H1 (cell line): ENCODE data around the gene KCTD11. TPM values are rescaled to one million over a fixed set of nuclear protein-coding genes. Genes with fewer than 3 reads are reported as not detected.

Experiments
- CTCF ChIA-PET: fragments of 300-600 bp; sonication (Branson Sonifier 250); formaldehyde crosslinking; loops from one replicate; lab custom pipeline; 2021; ENCODE audit not compliant: partially characterized antibody; lab: Charles Lee
- POLR2A ChIA-PET: fragments of 300-600 bp; sonication (Branson Sonifier 250); formaldehyde crosslinking; loops from one replicate; lab custom pipeline; 2021; ENCODE audit warnings: inconsistent platforms; ENCODE audit not compliant: partially characterized antibody; lab: Charles Lee
- DNase-seq, 2 experiments: peaks; one replicate each; pipeline versions ENCODE4 v3.0.0 to v3.0.0-alpha.2; 2010 to 2022; ENCODE audit warnings: low spot score in 2 of 2, low read depth in 1 of 2, mixed read lengths in 1 of 2
- FAIRE-seq: peaks from 2 replicates; lab custom pipeline; 2011; peaks lifted over from hg19 to GRCh38; lab: Jason Lieb, UNC
- H2AFZ ChIP-seq: 2 replicates; pipeline ENCODE4 v1.8.1; 2012; ENCODE audit warnings: low read length, inconsistent platforms
- H2AK5ac ChIP-seq: 2 replicates; pipeline ENCODE4 v1.6.1; 2013; ENCODE audit warnings: low read depth, low read length
- H2BK120ac ChIP-seq: replicated peaks from 2 replicates; pipeline ENCODE3; 2013; ENCODE audit warnings: low read depth, low read length, inconsistent platforms
- H2BK12ac ChIP-seq: 2 replicates; pipeline ENCODE4 v1.6.1; 2013; ENCODE audit warnings: low read depth, low read length
- H2BK15ac ChIP-seq: 2 replicates; pipeline ENCODE4 v1.6.1; 2013; ENCODE audit warnings: low read length
- H2BK20ac ChIP-seq: 2 replicates; pipeline ENCODE4 v1.6.1; 2013; ENCODE audit warnings: low read length
- H2BK5ac ChIP-seq: 2 replicates; pipeline ENCODE4 v1.6.1; 2013; ENCODE audit warnings: low read depth, low read length
- H3K14ac ChIP-seq: 2 replicates; pipeline ENCODE4 v1.6.1; 2013; ENCODE audit warnings: inconsistent platforms; ENCODE audit not compliant: insufficient read length
- H3K18ac ChIP-seq: 2 replicates; pipeline ENCODE4 v1.6.1; 2013; ENCODE audit warnings: low read length; ENCODE audit errors: extremely low read depth
- H3K23ac ChIP-seq: 2 replicates; pipeline ENCODE4 v1.6.1; 2013; ENCODE audit warnings: inconsistent platforms; ENCODE audit not compliant: insufficient read length
- H3K23me2 ChIP-seq: 2 replicates; pipeline ENCODE4 v1.6.1; 2013; ENCODE audit warnings: low read depth, low read length
- H3K27ac ChIP-seq: 2 replicates; pipeline ENCODE4 v1.6.1; 2011; ENCODE audit warnings: low read depth, low read length, inconsistent platforms
- H3K27me3 ChIP-seq, 4 experiments: replicated peaks in 1 of 4; 1 replicate in 1 of 4; 2 replicates in 3 of 4; pipeline versions ENCODE4 v1.6.1 to v1.8.1; 2011 to 2013; ENCODE audit warnings: low read length in 3 of 4, mild to moderate bottlenecking in 3 of 4, inconsistent platforms in 2 of 4, mixed read lengths in 2 of 4, moderate library complexity in 1 of 4; ENCODE audit not compliant: control insufficient read depth in 3 of 4, insufficient read depth in 3 of 4; ENCODE audit errors: extremely low read depth in 1 of 4
- H3K36me3 ChIP-seq, 4 experiments: 2 replicates each; pipeline versions ENCODE4 v1.6.1 to v1.8.1; 2011 to 2013; ENCODE audit warnings: mild to moderate bottlenecking in 4 of 4, low read length in 3 of 4, moderate library complexity in 2 of 4, control low read depth in 1 of 4, inconsistent platforms in 1 of 4; ENCODE audit not compliant: insufficient read depth in 4 of 4, control insufficient read depth in 2 of 4
- H3K4ac ChIP-seq: replicated peaks from 2 replicates; pipeline ENCODE3; 2013; ENCODE audit warnings: low read length, low read depth, mixed read lengths, inconsistent platforms; ENCODE audit not compliant: insufficient read length
- H3K4me1 ChIP-seq, 4 experiments: replicated peaks in 1 of 4; 1 replicate in 1 of 4; 2 replicates in 3 of 4; pipeline versions ENCODE4 v1.6.1 to v1.8.1; 2011 to 2013; ENCODE audit warnings: low read length in 3 of 4, inconsistent platforms in 2 of 4, mixed read lengths in 1 of 4; ENCODE audit not compliant: insufficient read depth in 4 of 4, control insufficient read depth in 3 of 4
- H3K4me2 ChIP-seq, 2 experiments: 2 replicates each; pipeline versions ENCODE4 v1.6.1 to v1.8.1; 2011 to 2013; ENCODE audit warnings: low read depth in 2 of 2, low read length in 2 of 2, control low read depth in 1 of 2, inconsistent platforms in 1 of 2, mild to moderate bottlenecking in 1 of 2; ENCODE audit not compliant: insufficient read depth in 1 of 2
- H3K4me3 ChIP-seq, 4 experiments: fragments of 200-600, 300-600 bp in 1 of 4; sonication (generic), shearing (Covaris generic), sonication (Bioruptor Twin) in 1 of 4; 2 replicates each; pipeline versions ENCODE4 v1.5.1 to v1.8.1; 2011 to 2016; ENCODE audit warnings: low read length in 4 of 4, low read depth in 3 of 4, control low read depth in 2 of 4, inconsistent platforms in 2 of 4, mild to moderate bottlenecking in 2 of 4, mixed read lengths in 1 of 4, moderate library complexity in 1 of 4; ENCODE audit not compliant: insufficient read depth in 2 of 4; ENCODE audit errors: extremely low read depth in 1 of 4
- H3K56ac ChIP-seq: replicated peaks from 2 replicates; pipeline ENCODE3; 2013; ENCODE audit warnings: low read depth, mild to moderate bottlenecking, mixed read lengths, low read length, inconsistent platforms; ENCODE audit not compliant: insufficient read length
- H3K79me1 ChIP-seq: 2 replicates; pipeline ENCODE4 v1.6.1; 2013; ENCODE audit warnings: low read depth, low read length, control low read depth
- H3K79me2 ChIP-seq, 2 experiments: 2 replicates each; pipeline versions ENCODE4 v1.6.1 to v1.8.1; 2012 to 2013; ENCODE audit warnings: low read length in 2 of 2, mild to moderate bottlenecking in 2 of 2, inconsistent platforms in 1 of 2; ENCODE audit not compliant: insufficient read depth in 2 of 2, control insufficient read depth in 1 of 2
- H3K9ac ChIP-seq, 4 experiments: replicated peaks in 1 of 4; 1 replicate in 1 of 4; 2 replicates in 3 of 4; pipeline versions ENCODE4 v1.6.1 to v1.8.1; 2011 to 2013; ENCODE audit warnings: low read depth in 3 of 4, low read length in 3 of 4, control low read depth in 2 of 4, mild to moderate bottlenecking in 2 of 4, moderate library complexity in 2 of 4, inconsistent platforms in 1 of 4; ENCODE audit errors: extremely low read depth in 1 of 4
- H3K9me3 ChIP-seq, 2 experiments: 2 replicates each; pipeline versions ENCODE4 v1.6.1 to v1.8.1; 2012 to 2013; ENCODE audit warnings: mild to moderate bottlenecking in 2 of 2, moderate library complexity in 2 of 2, control low read depth in 1 of 2, inconsistent platforms in 1 of 2, low read depth in 1 of 2, low read length in 1 of 2, mixed read lengths in 1 of 2; ENCODE audit not compliant: insufficient read depth in 2 of 2
- H4K20me1 ChIP-seq, 2 experiments: replicated peaks in 1 of 2; 2 replicates each; pipeline versions ENCODE3 to v1.8.1; 2011 to 2013; ENCODE audit warnings: inconsistent platforms in 2 of 2, low read length in 2 of 2, mild to moderate bottlenecking in 1 of 2; ENCODE audit not compliant: insufficient read depth in 2 of 2, control insufficient read depth in 1 of 2
- H4K5ac ChIP-seq: 2 replicates; pipeline ENCODE4 v1.6.1; 2013; ENCODE audit warnings: low read length, low read depth, mixed read lengths, inconsistent platforms; ENCODE audit not compliant: insufficient read length
- H4K8ac ChIP-seq: 2 replicates; pipeline ENCODE4 v1.8.0; 2013; ENCODE audit warnings: mild to moderate bottlenecking, moderate library complexity, low read length, inconsistent platforms; ENCODE audit not compliant: insufficient read depth; ENCODE audit errors: extremely low read depth
- H4K91ac ChIP-seq: replicated peaks from 2 replicates; pipeline ENCODE3; 2013; ENCODE audit warnings: low read length, mixed read lengths, inconsistent platforms; ENCODE audit not compliant: insufficient read length
- RFX5 ChIP-seq: IDR thresholded peaks from 2 replicates; pipeline ENCODE4 v1.6.1; 2011; ENCODE audit warnings: low read depth, low read length, improper control_type of control experiment, borderline replicate concordance
- WGBS, 2 experiments: shearing (Covaris generic) in 1 of 2; methylation state at CpG; one replicate each; pipeline versions ENCODE4 v1.1.6 to v1.1.7; 2013 to 2015; ENCODE audit warnings: low lambda C conversion rate in 2 of 2, mixed read lengths in 2 of 2, inconsistent platforms in 1 of 2, low coverage in 1 of 2, missing lambda C conversion rate in 1 of 2; ENCODE audit not compliant: insufficient replicate concordance in 2 of 2, insufficient coverage in 1 of 2, insufficient read length in 1 of 2; ENCODE audit errors: extremely low coverage in 1 of 2, missing lambda C conversion rate in 1 of 2; 5-methylcytosine and 5-hydroxymethylcytosine counted together
- polyA plus RNA-seq, 7 experiments: library from polyadenylated mRNA; depleted of rRNA in 3 of 7; stranded (reverse) in 5 of 7; unstranded in 2 of 7; fragments of >200 nt in 5 of 7; fragments of 200-250 nt in 2 of 7; gene quantifications; 1 replicate in 5 of 7; 2 replicates in 1 of 7; 4 replicates in 1 of 7; pipeline versions ENCODE4 v1.2.1 to v1.2.3, GENCODE V29; 2011 to 2013; ENCODE audit warnings: missing spikeins in 2 of 7, mixed read lengths in 2 of 7
- total RNA-seq: library from RNA; stranded (reverse); fragmentation: NEBNext Ultra II Directional; extraction: Animal tissue kit (Norgen Biotek cat#: 25700); gene quantifications from 2 replicates; pipeline ENCODE4 v1.2.1, GENCODE V29; 2021

KCTD11 gene
- total and polyA plus RNA-seq, 2 of the 8 experiments (the other 6 are each of a cell fraction or from before 2014, with no cell fraction given): 8.6 to 9.2 TPM

DNA sequence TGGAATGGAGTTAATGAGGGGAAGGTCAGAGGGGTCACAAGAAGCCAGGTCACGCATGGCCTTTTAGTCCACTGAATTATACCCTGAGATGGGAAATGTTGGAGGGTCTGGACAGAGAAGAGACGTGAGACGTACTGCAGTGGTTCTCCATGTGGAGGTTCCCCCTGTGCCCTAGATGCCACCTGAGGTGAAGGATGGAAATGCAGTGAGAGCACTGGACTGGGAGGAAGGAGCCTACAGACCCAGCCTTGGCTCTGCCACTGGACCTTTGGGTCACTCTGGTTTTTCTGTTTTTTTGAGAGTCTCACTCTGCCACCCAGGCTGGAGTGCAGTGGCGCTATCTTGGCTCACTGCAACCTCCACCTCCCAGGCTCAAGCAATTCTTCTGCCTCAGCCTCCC lies 44.2 kb downstream of the KCTD11 start:
- H4K8ac ChIP-seq: no peak overlapping the region
- no peak overlapping the region for H2AFZ ChIP-seq
- peaks cover 14% of the 10 kb centered on the region; the same call in 1 of the 2 replicates for H3K23me2 ChIP-seq
- H3K23ac ChIP-seq: no peak overlapping the region
- peaks cover 0 to 9% (median 3%) of the 10 kb centered on the region in 4 experiments; a peak in 4 of 7 replicates for H3K4me1 ChIP-seq
- H2BK12ac ChIP-seq: no peak overlapping the region
- H4K20me1 ChIP-seq: peaks cover 0 to 2% of the 10 kb centered on the region in 2 experiments
- FAIRE-seq (no peak), DNase-seq (no peak)
- no peak overlapping the region for H3K9ac ChIP-seq
- no peak overlapping the region for H3K27ac ChIP-seq
- no peak overlapping the region for H2BK15ac ChIP-seq
- TF ChIP-seq RFX5: no peak
- no peak overlapping the region for H2BK20ac ChIP-seq
- H3K79me1 ChIP-seq: no peaks in the 10 kb centered on the region; the same call in 1 of the 2 replicates
- H3K27me3 ChIP-seq: no peaks in the 10 kb centered on the region
- H3K4me2 ChIP-seq: no peak overlapping the region
- no peak overlapping the region for H2AK5ac ChIP-seq
- H3K14ac ChIP-seq: no peak overlapping the region
- H2BK5ac ChIP-seq: no peak overlapping the region
- H4K5ac ChIP-seq: no peak overlapping the region
- H3K36me3 ChIP-seq: peaks cover 0 to 6% (median 1%) of the 10 kb centered on the region in 4 experiments; a peak in 3 of 8 replicates
- POLR2A ChIA-PET: interaction anchor here (1.0 to 2.4 kb wide), 2 partner anchors 12 to 39 kb away, joined by 3 to 5 read pairs; partner anchors contain the start of gene TMEM102
- H3K4ac ChIP-seq: no peak overlapping the region
- no peak overlapping the region for H3K18ac ChIP-seq
- no peak overlapping the region for H4K91ac ChIP-seq
- CTCF ChIA-PET: interaction anchor here (0.8 to 1.8 kb wide), 4 partner anchors 8 to 115 kb away, joined by 3 to 7 read pairs (median 4); partner anchors contain the start of genes SLC2A4 and TMEM256
- WGBS, 2 experiments: 73% methylated on average over 4 of the region's 4 CpGs; no CpG with 5 or more reads in 1 of the 2 experiments
- H2BK120ac ChIP-seq: no peak overlapping the region
- H3K56ac ChIP-seq: no peak overlapping the region
- no peak overlapping the region for H3K4me3 ChIP-seq
- no peaks in the 10 kb centered on the region for H3K9me3 ChIP-seq
- H3K79me2 ChIP-seq: no peaks in the 10 kb centered on the region
